Measurements from ENCODE around the gene EARS2. TPM values are rescaled to one million over a fixed set of nuclear protein-coding genes. Genes with fewer than 3 reads are reported as not detected.
"Not testable (repeated sequence)": the region's sequence is repeated elsewhere in the genome, so short reads cannot be mapped to it uniquely, and the experiment has no call there.

The EARS2 gene
- polyA plus RNA-seq, 1 donor, result 23.0 TPM

- no CpG with 5 or more reads among the region's 30 CpGs for WGBS (ENCODE audit: insufficient coverage, low lambda C conversion rate)
- H3K9me3 ChIP-seq (ENCODE audit: control insufficient read depth, low read depth, low read length); H3K4me3 ChIP-seq (ENCODE audit: low read length); H3K27me3 ChIP-seq (ENCODE audit: control insufficient read depth, insufficient read depth, low read length); DNase-seq; H3K27ac ChIP-seq (ENCODE audit: low read length); H3K4me1 ChIP-seq (ENCODE audit: control insufficient read depth, insufficient read depth, low read length): not testable (repeated sequence)
- H3K36me3 ChIP-seq (ENCODE audit: control insufficient read depth, insufficient read depth, low read length), result peaks cover 54% of the 10 kb centered on the region
These were observed 26.1 kb upstream of the EARS2 start for GRCh38 chr16:23583271-23583670.

GRCh38 chr16:23581764-23582163 lies 24.6 kb upstream of the EARS2 start:
- no peak overlapping the region for H3K4me3 ChIP-seq (ENCODE audit: low read length)
- H3K27me3 ChIP-seq (ENCODE audit: control insufficient read depth, insufficient read depth, low read length), result no peaks in the 10 kb centered on the region
- peak; percentile 22 to 58 for DNase-seq
- H3K27ac ChIP-seq (ENCODE audit: low read length), result no peak overlapping the region
- peaks cover 42% of the 10 kb centered on the region for H3K36me3 ChIP-seq (ENCODE audit: control insufficient read depth, insufficient read depth, low read length)
- H3K9me3 ChIP-seq (ENCODE audit: control insufficient read depth, low read depth, low read length), result no peaks in the 10 kb centered on the region
- H3K4me1 ChIP-seq (ENCODE audit: control insufficient read depth, insufficient read depth, low read length), result no peaks in the 10 kb centered on the region

- DNase-seq, result no peak
- peaks cover 40% of the 10 kb centered on the region for H3K36me3 ChIP-seq (ENCODE audit: control insufficient read depth, insufficient read depth, low read length)
These were observed 23.2 kb upstream of the EARS2 start for GRCh38 chr16:23580391-23580790.

GRCh38 chr16:23579371-23579770 lies 22.2 kb upstream of the EARS2 start:
- Histone ChIP-seq H3K9me3 (ENCODE audit: control insufficient read depth, low read depth, low read length) (no peaks in the 10 kb centered on the region), H3K4me1 (ENCODE audit: control insufficient read depth, insufficient read depth, low read length) (no peaks in the 10 kb centered on the region), H3K27ac (ENCODE audit: low read length) (no peak overlapping the region), H3K4me3 (ENCODE audit: low read length) (no peak overlapping the region), H3K36me3 (ENCODE audit: control insufficient read depth, insufficient read depth, low read length) (peaks cover 35% of the 10 kb centered on the region), H3K27me3 (ENCODE audit: control insufficient read depth, insufficient read depth, low read length) (no peaks in the 10 kb centered on the region)
- WGBS (ENCODE audit: insufficient coverage, low lambda C conversion rate), result no CpG with 5 or more reads among the region's 4 CpGs
- no peak for DNase-seq

More at GRCh38 chr16:23580391-23580790, 23.2 kb upstream of the EARS2 start:
- Histone ChIP-seq H3K9me3 (ENCODE audit: control insufficient read depth, low read depth, low read length) (no peaks in the 10 kb centered on the region), H3K4me1 (ENCODE audit: control insufficient read depth, insufficient read depth, low read length) (no peaks in the 10 kb centered on the region), H3K27me3 (ENCODE audit: control insufficient read depth, insufficient read depth, low read length) (no peaks in the 10 kb centered on the region), H3K4me3 (ENCODE audit: low read length) (no peak overlapping the region), H3K27ac (ENCODE audit: low read length) (no peak overlapping the region)

GRCh38 chr16:23578101-23578830 lies 21.1 kb upstream of the EARS2 start:
- Histone ChIP-seq H3K36me3 (ENCODE audit: control insufficient read depth, insufficient read depth, low read length) (peaks cover 41% of the 10 kb centered on the region), H3K27me3 (ENCODE audit: control insufficient read depth, insufficient read depth, low read length) (no peaks in the 10 kb centered on the region), H3K4me3 (ENCODE audit: low read length) (no peak overlapping the region), H3K4me1 (ENCODE audit: control insufficient read depth, insufficient read depth, low read length) (no peaks in the 10 kb centered on the region), H3K9me3 (ENCODE audit: control insufficient read depth, low read depth, low read length) (no peaks in the 10 kb centered on the region), H3K27ac (ENCODE audit: low read length) (no peak overlapping the region)
- DNase-seq, result no peak
- no CpG with 5 or more reads among the region's 5 CpGs for WGBS (ENCODE audit: insufficient coverage, low lambda C conversion rate)

GRCh38 chr16:23577493-23577892 lies 20.3 kb upstream of the EARS2 start:
- no peak for DNase-seq
- H3K36me3 ChIP-seq (ENCODE audit: control insufficient read depth, insufficient read depth, low read length), result peaks cover 46% of the 10 kb centered on the region
- WGBS (ENCODE audit: insufficient coverage, low lambda C conversion rate), result no CpG with 5 or more reads among the region's 2 CpGs

GRCh38 chr16:23575834-23576233 lies 18.7 kb upstream of the EARS2 start:
- H3K27ac ChIP-seq (ENCODE audit: low read length), result no peak overlapping the region
- H3K36me3 ChIP-seq (ENCODE audit: control insufficient read depth, insufficient read depth, low read length), result peaks cover 55% of the 10 kb centered on the region
- H3K27me3 ChIP-seq (ENCODE audit: control insufficient read depth, insufficient read depth, low read length), result no peaks in the 10 kb centered on the region
- DNase-seq, result no peak
- no CpG with 5 or more reads among the region's 3 CpGs for WGBS (ENCODE audit: insufficient coverage, low lambda C conversion rate)
- H3K4me3 ChIP-seq (ENCODE audit: low read length), result no peak overlapping the region
- no peaks in the 10 kb centered on the region for H3K4me1 ChIP-seq (ENCODE audit: control insufficient read depth, insufficient read depth, low read length)
- no peaks in the 10 kb centered on the region for H3K9me3 ChIP-seq (ENCODE audit: control insufficient read depth, low read depth, low read length)

More at GRCh38 chr16:23577493-23577892, 20.3 kb upstream of the EARS2 start:
- Histone ChIP-seq H3K27ac (ENCODE audit: low read length) (no peak overlapping the region), H3K4me3 (ENCODE audit: low read length) (no peak overlapping the region), H3K27me3 (ENCODE audit: control insufficient read depth, insufficient read depth, low read length) (no peaks in the 10 kb centered on the region), H3K4me1 (ENCODE audit: control insufficient read depth, insufficient read depth, low read length) (no peaks in the 10 kb centered on the region), H3K9me3 (ENCODE audit: control insufficient read depth, low read depth, low read length) (no peaks in the 10 kb centered on the region)

GRCh38 chr16:23573817-23574216 lies 16.7 kb upstream of the EARS2 start:
- DNase-seq, result no peak
- no peaks in the 10 kb centered on the region for H3K9me3 ChIP-seq (ENCODE audit: control insufficient read depth, low read depth, low read length)
- no peak overlapping the region for H3K27ac ChIP-seq (ENCODE audit: low read length)
- no peaks in the 10 kb centered on the region for H3K27me3 ChIP-seq (ENCODE audit: control insufficient read depth, insufficient read depth, low read length)
- no peak overlapping the region for H3K4me3 ChIP-seq (ENCODE audit: low read length)
- H3K36me3 ChIP-seq (ENCODE audit: control insufficient read depth, insufficient read depth, low read length), result peaks cover 57% of the 10 kb centered on the region
- H3K4me1 ChIP-seq (ENCODE audit: control insufficient read depth, insufficient read depth, low read length), result no peaks in the 10 kb centered on the region
- WGBS (ENCODE audit: insufficient coverage, low lambda C conversion rate), result no CpG with 5 or more reads among the region's 5 CpGs

GRCh38 chr16:23572394-23572793 lies 15.2 kb upstream of the EARS2 start:
- Histone ChIP-seq H3K4me3 (ENCODE audit: low read length) (no peak overlapping the region), H3K27ac (ENCODE audit: low read length) (no peak overlapping the region), H3K27me3 (ENCODE audit: control insufficient read depth, insufficient read depth, low read length) (no peaks in the 10 kb centered on the region), H3K9me3 (ENCODE audit: control insufficient read depth, low read depth, low read length) (no peaks in the 10 kb centered on the region), H3K36me3 (ENCODE audit: control insufficient read depth, insufficient read depth, low read length) (peaks cover 68% of the 10 kb centered on the region), H3K4me1 (ENCODE audit: control insufficient read depth, insufficient read depth, low read length) (no peaks in the 10 kb centered on the region)
- DNase-seq, result no peak
- WGBS (ENCODE audit: insufficient coverage, low lambda C conversion rate), result 80% methylated on average over 1 of the region's 9 CpGs

GRCh38 chr16:23571895-23572294 lies 14.7 kb upstream of the EARS2 start:
- H3K36me3 ChIP-seq (ENCODE audit: control insufficient read depth, insufficient read depth, low read length), result peaks cover 73% of the 10 kb centered on the region
- no peaks in the 10 kb centered on the region for H3K4me1 ChIP-seq (ENCODE audit: control insufficient read depth, insufficient read depth, low read length)
- no CpG with 5 or more reads among the region's 5 CpGs for WGBS (ENCODE audit: insufficient coverage, low lambda C conversion rate)
- no peak overlapping the region for H3K27ac ChIP-seq (ENCODE audit: low read length)
- no peak for DNase-seq
- no peaks in the 10 kb centered on the region for H3K27me3 ChIP-seq (ENCODE audit: control insufficient read depth, insufficient read depth, low read length)
- H3K4me3 ChIP-seq (ENCODE audit: low read length), result no peak overlapping the region
- no peaks in the 10 kb centered on the region for H3K9me3 ChIP-seq (ENCODE audit: control insufficient read depth, low read depth, low read length)

- Histone ChIP-seq H3K4me3 (ENCODE audit: low read length) (no peak overlapping the region), H3K27ac (ENCODE audit: low read length) (no peak overlapping the region), H3K27me3 (ENCODE audit: control insufficient read depth, insufficient read depth, low read length) (no peaks in the 10 kb centered on the region), H3K4me1 (ENCODE audit: control insufficient read depth, insufficient read depth, low read length) (no peaks in the 10 kb centered on the region), H3K36me3 (ENCODE audit: control insufficient read depth, insufficient read depth, low read length) (peaks cover 75% of the 10 kb centered on the region), H3K9me3 (ENCODE audit: control insufficient read depth, low read depth, low read length) (no peaks in the 10 kb centered on the region)
- DNase-seq, result no peak
- 100% methylated on average over 2 of the region's 8 CpGs for WGBS (ENCODE audit: insufficient coverage, low lambda C conversion rate)
These were observed 14.0 kb upstream of the EARS2 start for GRCh38 chr16:23570992-23571632.
